Measurements from ENCODE around the gene UST.

The UST gene

DNA sequence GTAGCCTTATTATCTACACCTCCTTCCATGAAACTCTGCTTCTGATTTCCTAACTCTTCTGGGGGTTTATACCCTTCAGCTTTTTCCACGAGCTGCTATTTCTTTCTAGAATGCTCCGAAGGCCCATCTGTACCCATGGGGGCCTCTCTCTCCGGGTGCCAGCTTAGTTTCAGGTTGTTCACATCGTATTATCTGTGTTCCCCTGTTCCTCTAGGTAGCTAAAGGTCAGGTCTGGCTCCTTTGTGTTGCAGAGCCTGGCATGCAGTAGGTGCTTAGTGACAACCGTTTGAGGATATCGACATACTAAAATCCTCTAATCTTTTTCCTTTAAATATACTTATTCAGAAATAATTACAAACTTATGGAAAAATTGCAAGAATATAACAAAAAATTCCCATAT, 73.0 kb downstream of the UST start:
- TF ChIP-seq ZFX (IDR thresholded peaks at IDR 0.05; ENCODE audit: borderline replicate concordance): no peak
- TF ChIP-seq, protein P1, sequence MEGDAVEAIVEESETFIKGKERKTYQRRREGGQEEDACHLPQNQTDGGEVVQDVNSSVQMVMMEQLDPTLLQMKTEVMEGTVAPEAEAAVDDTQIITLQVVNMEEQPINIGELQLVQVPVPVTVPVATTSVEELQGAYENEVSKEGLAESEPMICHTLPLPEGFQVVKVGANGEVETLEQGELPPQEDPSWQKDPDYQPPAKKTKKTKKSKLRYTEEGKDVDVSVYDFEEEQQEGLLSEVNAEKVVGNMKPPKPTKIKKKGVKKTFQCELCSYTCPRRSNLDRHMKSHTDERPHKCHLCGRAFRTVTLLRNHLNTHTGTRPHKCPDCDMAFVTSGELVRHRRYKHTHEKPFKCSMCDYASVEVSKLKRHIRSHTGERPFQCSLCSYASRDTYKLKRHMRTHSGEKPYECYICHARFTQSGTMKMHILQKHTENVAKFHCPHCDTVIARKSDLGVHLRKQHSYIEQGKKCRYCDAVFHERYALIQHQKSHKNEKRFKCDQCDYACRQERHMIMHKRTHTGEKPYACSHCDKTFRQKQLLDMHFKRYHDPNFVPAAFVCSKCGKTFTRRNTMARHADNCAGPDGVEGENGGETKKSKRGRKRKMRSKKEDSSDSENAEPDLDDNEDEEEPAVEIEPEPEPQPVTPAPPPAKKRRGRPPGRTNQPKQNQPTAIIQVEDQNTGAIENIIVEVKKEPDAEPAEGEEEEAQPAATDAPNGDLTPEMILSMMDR (IDR thresholded peaks at IDR 0.05): no peak
- no peak overlapping the region for H3K27ac ChIP-seq

DNA sequence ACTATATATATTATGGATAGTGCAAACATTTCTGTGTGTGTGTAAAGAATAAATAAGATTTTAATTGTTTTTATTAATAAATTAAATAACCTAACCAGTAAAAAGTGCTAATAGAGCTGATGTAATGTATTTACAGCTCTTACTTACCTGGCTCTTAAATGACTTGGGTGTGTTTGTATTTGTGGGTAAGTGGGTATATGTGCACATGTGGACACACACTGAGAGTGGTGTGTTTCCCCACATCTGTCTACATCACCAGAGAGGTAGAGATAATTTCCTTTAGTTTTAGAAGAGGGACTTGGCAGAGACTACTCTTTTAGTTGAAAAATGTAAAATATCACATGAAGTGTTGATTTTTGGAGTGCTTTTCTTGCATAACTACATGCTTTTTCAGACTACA, 76.0 kb downstream of the UST start:
- H3K27ac ChIP-seq: no peak overlapping the region
- TF ChIP-seq, protein P1 (IDR thresholded peaks at IDR 0.05): no peak
- no peak for TF ChIP-seq ZFX (IDR thresholded peaks at IDR 0.05; ENCODE audit: borderline replicate concordance)

DNA sequence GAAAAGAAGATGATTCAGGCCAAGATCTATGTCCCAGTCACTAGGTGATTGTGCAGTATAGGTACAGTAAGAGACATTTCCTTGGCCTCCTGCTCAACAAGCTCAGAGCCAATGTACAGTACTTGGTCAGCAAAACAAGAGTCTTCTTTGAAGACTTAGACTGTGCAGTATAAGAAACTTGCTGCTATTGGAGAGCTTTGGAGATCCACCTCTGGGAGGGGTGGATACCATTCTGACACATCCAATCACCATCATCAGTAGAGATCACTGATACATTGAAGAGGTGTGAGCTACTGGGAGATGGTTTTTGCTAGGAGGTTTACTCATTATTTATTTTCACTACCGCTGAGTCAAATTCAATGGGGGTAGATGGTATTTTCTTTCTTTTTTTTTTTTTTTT, 77.5 kb downstream of the UST start:
- TF ChIP-seq, protein P1 (IDR thresholded peaks at IDR 0.05): no peak
- no peak for TF ChIP-seq ZFX (IDR thresholded peaks at IDR 0.05; ENCODE audit: borderline replicate concordance)
- no peak overlapping the region for H3K27ac ChIP-seq

DNA sequence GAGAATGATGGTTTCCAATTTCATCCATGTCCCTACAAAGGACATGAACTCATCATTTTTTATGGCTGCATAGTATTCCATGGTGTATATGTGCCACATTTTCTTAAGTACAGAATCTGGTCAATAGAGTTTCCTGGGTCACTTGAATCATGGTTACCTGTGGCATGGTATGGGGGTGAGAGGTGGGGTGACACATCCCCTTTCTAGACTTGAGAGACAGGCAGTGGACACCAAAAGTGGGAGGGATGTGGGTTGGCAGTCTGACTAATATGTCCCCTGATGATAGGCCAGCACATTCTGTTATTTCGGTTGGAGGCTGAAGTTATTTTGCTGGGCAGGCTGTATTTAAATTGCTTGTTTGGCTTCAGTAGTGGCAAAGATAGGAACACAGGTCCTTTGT, 78.1 kb downstream of the UST start:
- H3K27ac ChIP-seq: no peak overlapping the region
- TF ChIP-seq ZFX (IDR thresholded peaks at IDR 0.05; ENCODE audit: borderline replicate concordance): no peak
- TF ChIP-seq, protein P1 (IDR thresholded peaks at IDR 0.05): no peak

DNA sequence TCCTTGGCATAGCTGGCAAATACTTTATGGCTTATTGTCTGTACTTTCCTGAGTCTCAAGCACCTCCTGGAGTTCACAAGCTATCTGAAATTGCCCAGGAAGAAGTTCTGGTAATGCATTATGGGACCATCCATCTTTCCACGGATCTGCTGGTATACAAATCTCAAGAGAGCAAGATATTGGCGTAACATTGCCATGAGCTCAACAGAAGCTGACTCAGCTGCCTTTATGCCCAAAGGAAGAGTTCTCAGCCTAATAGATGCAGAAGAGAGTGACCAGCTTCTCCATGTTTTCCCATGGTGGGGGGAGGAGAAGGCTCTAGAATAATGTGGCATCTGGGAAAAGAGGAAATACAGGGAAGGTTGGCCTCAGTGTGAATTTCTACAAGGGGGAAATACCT, 78.7 kb downstream of the UST start:
- no peak for TF ChIP-seq ZFX (IDR thresholded peaks at IDR 0.05; ENCODE audit: borderline replicate concordance)
- TF ChIP-seq, protein P1 (IDR thresholded peaks at IDR 0.05): no peak
- H3K27ac ChIP-seq: no peak overlapping the region

DNA sequence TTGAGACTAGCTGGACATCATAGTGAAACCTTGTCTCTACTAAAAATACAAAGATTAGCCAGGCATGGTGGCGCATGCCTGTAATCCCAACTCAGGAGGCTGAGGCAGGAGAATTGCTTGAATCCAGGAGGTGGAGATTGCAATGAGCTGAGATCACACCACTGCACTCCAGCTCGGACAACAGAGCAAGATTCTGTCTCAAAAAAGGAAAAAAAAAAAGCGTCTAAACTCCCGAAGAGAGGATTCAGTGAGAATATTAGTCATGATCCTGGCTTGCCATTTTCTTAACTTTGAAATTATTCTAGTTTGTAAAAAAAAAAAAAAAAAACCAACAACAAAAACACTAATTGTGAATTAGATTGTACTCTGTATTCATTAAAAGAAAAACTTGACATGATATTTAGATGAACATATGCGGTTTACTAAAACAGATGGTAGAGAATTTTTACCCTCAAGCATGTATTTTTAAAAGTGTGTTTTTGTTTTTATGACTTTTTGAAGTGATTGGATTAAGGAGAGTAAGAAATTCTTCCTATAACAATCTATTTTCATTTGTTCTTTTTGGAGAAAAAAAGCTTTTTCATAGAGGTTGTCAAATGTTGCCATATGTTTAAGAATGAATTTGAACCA, 80.7 kb downstream of the UST start:
- no peak overlapping the region for H3K27ac ChIP-seq
- TF ChIP-seq ZFX (IDR thresholded peaks at IDR 0.05; ENCODE audit: borderline replicate concordance): no peak
- TF ChIP-seq, protein P1 (IDR thresholded peaks at IDR 0.05): no peak

DNA sequence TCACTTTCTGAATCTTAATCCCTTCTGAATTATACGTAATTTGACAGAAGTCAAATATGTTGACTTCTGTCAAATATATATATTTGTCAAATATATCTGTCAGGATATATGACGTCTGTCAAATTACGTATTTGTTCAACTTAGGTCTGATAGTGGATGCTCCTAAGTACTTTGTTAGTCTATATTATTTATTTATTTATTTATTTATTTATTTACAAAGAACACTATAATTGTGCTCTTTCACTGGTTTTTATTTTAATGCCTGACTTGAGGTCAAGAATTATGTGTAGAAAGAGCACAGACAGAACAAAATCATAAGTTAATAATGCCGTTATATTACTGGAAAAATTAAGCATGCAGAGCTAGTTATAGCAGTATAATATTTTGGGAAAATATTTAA, 81.2 kb downstream of the UST start:
- TF ChIP-seq, protein P1 (IDR thresholded peaks at IDR 0.05): no peak
- no peak overlapping the region for H3K27ac ChIP-seq
